Naive thymus-derived CD8-positive, alpha-beta T cell (primary cell): ENCODE measurements around the gene CBX4. TPM values are rescaled to one million over a fixed set of nuclear protein-coding genes. Genes with fewer than 3 reads are reported as not detected.

ENCODE experiments used
- ATAC-seq, 2 donors: fragments of 150-1000 bp; cut with Tn5 transposase in 1 of 2; sonication (Bioruptor Pico), chemical (Tn5 transposase) in 1 of 2; 1 replicate in 1 of 2; 2 replicates in 1 of 2; pipeline ENCODE4 v1.10.0; 2021; ENCODE audit warnings: mild to moderate bottlenecking in 2 of 2, moderate library complexity in 2 of 2
- POLR2A ChIA-PET: fragments of 350-600 bp; sonication (Branson Sonifier 250); formaldehyde crosslinking; loops from one replicate; lab custom pipeline; 2021; ENCODE audit warnings: antibody characterized with exemption; lab: Charles Lee
- DNase-seq, 10 donors: peaks; one replicate each; pipeline versions ENCODE4 v3.0.0 to v3.0.0-alpha.2; 2020 to 2022
- H3K27ac Mint-ChIP-seq, 10 donors: one replicate each; pipeline ENCODE4 v1.8.0; 2020 to 2022; ENCODE audit warnings: mild to moderate bottlenecking in 10 of 10, mixed read lengths in 10 of 10, moderate library complexity in 4 of 10, inconsistent platforms in 1 of 10
- H3K27me3 Mint-ChIP-seq, 5 donors: one replicate each; pipeline ENCODE4 v1.8.0; 2021 to 2022; ENCODE audit warnings: mixed read lengths in 5 of 5
- H3K36me3 Mint-ChIP-seq, 3 donors: one replicate each; pipeline ENCODE4 v1.8.0; 2020 to 2022; ENCODE audit warnings: mixed read lengths in 3 of 3, mild to moderate bottlenecking in 2 of 3, inconsistent platforms in 1 of 3
- H3K4me1 Mint-ChIP-seq, 4 donors: one replicate each; pipeline ENCODE4 v1.8.0; 2021 to 2022; ENCODE audit warnings: mixed read lengths in 4 of 4
- H3K4me3 Mint-ChIP-seq, 10 donors: one replicate each; pipeline ENCODE4 v1.8.0; 2020 to 2022; ENCODE audit warnings: mild to moderate bottlenecking in 10 of 10, mixed read lengths in 10 of 10, moderate library complexity in 6 of 10, inconsistent platforms in 1 of 10
- H3K9me3 Mint-ChIP-seq, 9 donors: one replicate each; pipeline ENCODE4 v1.8.0; 2020 to 2022; ENCODE audit warnings: mixed read lengths in 9 of 9, mild to moderate bottlenecking in 3 of 9, inconsistent platforms in 1 of 9, moderate library complexity in 1 of 9
- polyA plus RNA-seq, 3 donors: library from polyadenylated mRNA; unstranded; fragments of 300-500 nt; fragmentation: Illumina TruSeq; gene quantifications; one replicate each; pipeline ENCODE4 v1.2.3, GENCODE V29; 2021
- total RNA-seq, 8 experiments: library from RNA in 2 of 8; stranded (reverse) in 2 of 8; gene quantifications; one replicate each; pipeline ENCODE4 v1.2.3 and lab custom pipeline; 2021 to 2026

CBX4 gene
- total and polyA plus RNA-seq, 5 experiments from 2014 or later = 4.3 to 80.7 (median 16.0) TPM

GRCh38 chr17:79784353-79785016 lies 54.8 kb downstream of the CBX4 start:
- Mint-ChIP-seq H3K4me1 (peaks cover 24 to 36% (median 33%) of the 10 kb centered on the region in 4 donors), H3K9me3 (no peaks in the 10 kb centered on the region), H3K27ac (no peak overlapping the region), H3K36me3 (no peaks in the 10 kb centered on the region), H3K27me3 (peaks cover 39 to 86% (median 45%) of the 10 kb centered on the region in 5 donors), H3K4me3 (no peak overlapping the region)
- no peak for ATAC-seq
- POLR2A ChIA-PET = interaction anchor here (0.6 kb wide), 1 partner anchor 19 kb away, joined by 3 read pairs; no protein-coding TSS in a partner anchor
- DNase-seq = no peak

GRCh38 chr17:79783891-79784290 lies 55.3 kb downstream of the CBX4 start:
- no peak overlapping the region for H3K4me3 Mint-ChIP-seq
- no peak overlapping the region for H3K27ac Mint-ChIP-seq
- ATAC-seq (no peak), DNase-seq (no peak)
- POLR2A ChIA-PET = interaction anchor here (3.4 kb wide), 1 partner anchor 12 kb away, joined by 14 read pairs; the partner anchor contains the start of gene CBX8
- H3K9me3 Mint-ChIP-seq = no peaks in the 10 kb centered on the region
- no peaks in the 10 kb centered on the region for H3K36me3 Mint-ChIP-seq
- H3K27me3 Mint-ChIP-seq = peaks cover 40 to 86% (median 41%) of the 10 kb centered on the region in 5 donors
- peaks cover 26 to 39% (median 35%) of the 10 kb centered on the region in 4 donors for H3K4me1 Mint-ChIP-seq

Other genes with a start within 250 kb of the CBX4 start
- not detected for gene RBFOX3, start 228.4 kb downstream of the CBX4 start, total RNA-seq
- gene RBFOX3, start 228.4 kb downstream of the CBX4 start, polyA plus RNA-seq = not detected
- under 1 TPM in 1 of 2 experiments, not detected in 1; 0.29 TPM for gene ENPP7, start 108.5 kb downstream of the CBX4 start, total RNA-seq
- gene ENPP7, start 108.5 kb downstream of the CBX4 start, polyA plus RNA-seq = not detected
- gene CBX2, start 61.3 kb downstream of the CBX4 start, total RNA-seq = 1 to 10 TPM; 1.2 to 1.6 TPM
- gene CBX2, start 61.3 kb downstream of the CBX4 start, polyA plus RNA-seq = under 1 TPM; 0.16 to 0.60 (median 0.46) TPM
- 1 to 10 TPM; 2.0 to 2.4 TPM for gene CBX8, start 42.4 kb downstream of the CBX4 start, total RNA-seq
- 1 to 10 TPM in 1 of 3 donors, under 1 TPM in 2; 0.13 to 1.4 (median 0.77) TPM for gene CBX8, start 42.4 kb downstream of the CBX4 start, polyA plus RNA-seq
- 1 to 10 TPM; 2.6 to 3.1 TPM for gene TBC1D16, start 196.4 kb upstream of the CBX4 start, total RNA-seq
- under 1 TPM; 0.48 to 0.89 (median 0.50) TPM for gene TBC1D16, start 196.4 kb upstream of the CBX4 start, polyA plus RNA-seq
- 1 to 10 TPM; 4.2 to 4.8 TPM for gene CCDC40, start 197.2 kb upstream of the CBX4 start, total RNA-seq
- gene CCDC40, start 197.2 kb upstream of the CBX4 start, polyA plus RNA-seq = under 1 TPM in 1 of 3 donors, not detected in 2; 0.37 TPM